HG03460 (cell line): ENCODE results near the gene DYNC2I2.
A peak's percentile ranks its signal among the peaks of the same experiment; 100 is the strongest.
"Not testable (repeated sequence)": the region's sequence is repeated elsewhere in the genome, so short reads cannot be mapped to it uniquely, and the experiment has no call there.

Experiments used
- ATAC-seq: cut with Tn5 transposase; IDR thresholded peaks from one replicate; pipeline ENCODE4 v1.9.1; 2021; ENCODE audit not compliant: unreplicated experiment

DYNC2I2 gene

GRCh38 chr9:128687453-128687852 lies 30.8 kb upstream of the DYNC2I2 start:
- ATAC-seq: no peak

- ATAC-seq: no peak
Observed at GRCh38 chr9:128685636-128686489, 29.2 kb upstream of the DYNC2I2 start.

GRCh38 chr9:128684325-128685199 lies 27.9 kb upstream of the DYNC2I2 start:
- peak; percentile 32 for ATAC-seq

- ATAC-seq: peak; percentile 2
Observed at GRCh38 chr9:128684065-128684324, 27.3 kb upstream of the DYNC2I2 start.

- no peak for ATAC-seq
Observed at GRCh38 chr9:128683340-128684064, 26.9 kb upstream of the DYNC2I2 start.

GRCh38 chr9:128677794-128678193 lies 21.1 kb upstream of the DYNC2I2 start:
- ATAC-seq: no peak

- no peak for ATAC-seq
Observed at GRCh38 chr9:128675382-128675781, 18.7 kb upstream of the DYNC2I2 start.

GRCh38 chr9:128669786-128670185 lies 13.1 kb upstream of the DYNC2I2 start:
- no peak for ATAC-seq

GRCh38 chr9:128666481-128666941 lies 9.9 kb upstream of the DYNC2I2 start:
- not testable (repeated sequence) for ATAC-seq

GRCh38 chr9:128657796-128658195 lies 1.1 kb upstream of the DYNC2I2 start:
- no peak for ATAC-seq

GRCh38 chr9:128657344-128657704 lies 677 bp upstream of the DYNC2I2 start:
- ATAC-seq: no peak

GRCh38 chr9:128654481-128654880 lies 2.2 kb downstream of the DYNC2I2 start:
- ATAC-seq: no peak

- no peak for ATAC-seq
Observed at GRCh38 chr9:128653908-128654307, 2.7 kb downstream of the DYNC2I2 start.

GRCh38 chr9:128651798-128652197 lies 4.8 kb downstream of the DYNC2I2 start:
- ATAC-seq: no peak

GRCh38 chr9:128648206-128648605 lies 8.4 kb downstream of the DYNC2I2 start:
- ATAC-seq: not testable (repeated sequence)

GRCh38 chr9:128643519-128644300 lies 12.9 kb downstream of the DYNC2I2 start:
- ATAC-seq: no peak

GRCh38 chr9:128642675-128643245 lies 13.9 kb downstream of the DYNC2I2 start:
- ATAC-seq: no peak

GRCh38 chr9:128640603-128641002 lies 16.0 kb downstream of the DYNC2I2 start:
- no peak for ATAC-seq

- ATAC-seq: no peak
Observed at GRCh38 chr9:128638580-128638979, 18.1 kb downstream of the DYNC2I2 start.

GRCh38 chr9:128637656-128638055 lies 19.0 kb downstream of the DYNC2I2 start:
- no peak for ATAC-seq
